ENCODE measurements around the gene SLC24A4. TPM values are rescaled to one million over a fixed set of nuclear protein-coding genes. Genes with fewer than 3 reads are reported as not detected.

Gene SLC24A4
- total RNA-seq, 1 donor from 2014 or later, result not detected

DNA sequence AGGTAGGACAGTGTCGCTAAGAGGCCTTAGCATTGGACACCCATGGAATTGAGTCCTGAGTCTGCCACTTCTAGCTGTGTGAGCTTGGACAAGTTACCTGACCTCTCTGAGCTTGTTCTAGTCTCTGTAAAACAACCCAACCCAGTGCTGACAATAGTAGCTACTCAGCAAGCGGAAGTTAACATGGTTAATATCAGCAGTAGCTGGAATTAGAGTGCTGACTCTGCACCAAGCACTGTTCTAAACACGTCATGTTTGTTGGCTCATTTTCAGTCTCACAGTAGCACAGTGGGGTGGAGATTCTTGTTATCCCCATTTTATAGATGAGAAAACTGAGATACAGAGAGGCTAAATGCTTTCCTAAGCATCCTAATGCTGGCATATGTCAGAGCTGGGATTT lies 143.1 kb downstream of the SLC24A4 start:
- H3K4me3 Mint-ChIP-seq, result no peak overlapping the region
- H3K36me3 Mint-ChIP-seq, result no peaks in the 10 kb centered on the region
- peaks cover 2% of the 10 kb centered on the region for H3K4me1 Mint-ChIP-seq
- no peak overlapping the region for H3K27ac Mint-ChIP-seq
- peaks cover 29% of the 10 kb centered on the region for H3K9me3 Mint-ChIP-seq
- TF ChIP-seq, protein P1, sequence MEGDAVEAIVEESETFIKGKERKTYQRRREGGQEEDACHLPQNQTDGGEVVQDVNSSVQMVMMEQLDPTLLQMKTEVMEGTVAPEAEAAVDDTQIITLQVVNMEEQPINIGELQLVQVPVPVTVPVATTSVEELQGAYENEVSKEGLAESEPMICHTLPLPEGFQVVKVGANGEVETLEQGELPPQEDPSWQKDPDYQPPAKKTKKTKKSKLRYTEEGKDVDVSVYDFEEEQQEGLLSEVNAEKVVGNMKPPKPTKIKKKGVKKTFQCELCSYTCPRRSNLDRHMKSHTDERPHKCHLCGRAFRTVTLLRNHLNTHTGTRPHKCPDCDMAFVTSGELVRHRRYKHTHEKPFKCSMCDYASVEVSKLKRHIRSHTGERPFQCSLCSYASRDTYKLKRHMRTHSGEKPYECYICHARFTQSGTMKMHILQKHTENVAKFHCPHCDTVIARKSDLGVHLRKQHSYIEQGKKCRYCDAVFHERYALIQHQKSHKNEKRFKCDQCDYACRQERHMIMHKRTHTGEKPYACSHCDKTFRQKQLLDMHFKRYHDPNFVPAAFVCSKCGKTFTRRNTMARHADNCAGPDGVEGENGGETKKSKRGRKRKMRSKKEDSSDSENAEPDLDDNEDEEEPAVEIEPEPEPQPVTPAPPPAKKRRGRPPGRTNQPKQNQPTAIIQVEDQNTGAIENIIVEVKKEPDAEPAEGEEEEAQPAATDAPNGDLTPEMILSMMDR (IDR thresholded peaks at IDR 0.05; ENCODE audit: unreplicated experiment), result no peak
- no peak for DNase-seq (ENCODE audit: low spot score in 2 of 2, unreplicated experiment in 2 of 2)
- no peaks in the 10 kb centered on the region for H3K27me3 Mint-ChIP-seq (ENCODE audit: low read depth)

DNA sequence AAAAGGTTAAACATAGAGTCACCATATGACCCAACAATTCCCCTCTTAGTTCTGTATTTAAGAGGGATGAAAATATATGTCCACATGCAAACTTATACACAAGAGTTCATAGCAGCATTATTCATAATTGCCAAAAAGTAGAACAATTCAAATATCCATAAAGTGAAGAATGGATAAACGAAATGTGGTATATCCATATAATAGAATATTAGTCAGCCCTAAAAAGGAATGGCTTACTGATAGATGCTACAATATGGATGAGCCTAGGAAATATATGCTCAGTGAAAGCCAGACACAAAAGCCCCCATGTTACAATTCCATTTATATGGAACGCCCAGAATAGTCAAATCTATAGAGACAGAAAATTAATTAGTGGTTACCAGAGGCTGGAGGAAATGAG lies 146.6 kb downstream of the SLC24A4 start:
- Mint-ChIP-seq H3K4me3 (no peak overlapping the region), H3K4me1 (peaks cover 8% of the 10 kb centered on the region), H3K27ac (no peak overlapping the region), H3K27me3 (ENCODE audit: low read depth) (no peaks in the 10 kb centered on the region), H3K36me3 (no peaks in the 10 kb centered on the region), H3K9me3 (peaks cover 29% of the 10 kb centered on the region)
- DNase-seq (ENCODE audit: low spot score in 2 of 2, unreplicated experiment in 2 of 2), result no peak
- TF ChIP-seq, protein P1 (IDR thresholded peaks at IDR 0.05; ENCODE audit: unreplicated experiment), result no peak

DNA sequence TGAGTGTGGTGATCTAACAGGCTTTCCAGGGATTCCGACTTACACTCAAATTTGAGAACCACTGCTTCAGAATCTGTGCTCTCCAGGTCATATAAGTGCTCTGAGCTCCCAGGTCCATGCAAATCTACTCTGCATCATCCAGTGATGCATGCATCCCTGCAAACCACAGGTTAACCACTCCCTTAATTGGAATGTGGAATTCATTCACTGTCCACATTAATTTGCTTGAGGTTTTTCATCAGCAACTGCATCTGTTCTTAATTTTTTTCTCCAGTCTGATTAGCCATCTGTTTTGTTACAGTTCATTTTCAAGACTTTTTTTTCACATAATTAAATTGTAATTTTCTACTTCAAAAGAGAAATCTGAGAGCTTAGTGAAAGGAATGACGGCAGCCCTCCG lies 147.2 kb downstream of the SLC24A4 start:
- Mint-ChIP-seq H3K36me3 (no peaks in the 10 kb centered on the region), H3K4me3 (no peak overlapping the region)
- peak in 1 of 2 experiments; percentile 11 for DNase-seq (ENCODE audit: low spot score in 2 of 2, unreplicated experiment in 2 of 2)

DNA sequence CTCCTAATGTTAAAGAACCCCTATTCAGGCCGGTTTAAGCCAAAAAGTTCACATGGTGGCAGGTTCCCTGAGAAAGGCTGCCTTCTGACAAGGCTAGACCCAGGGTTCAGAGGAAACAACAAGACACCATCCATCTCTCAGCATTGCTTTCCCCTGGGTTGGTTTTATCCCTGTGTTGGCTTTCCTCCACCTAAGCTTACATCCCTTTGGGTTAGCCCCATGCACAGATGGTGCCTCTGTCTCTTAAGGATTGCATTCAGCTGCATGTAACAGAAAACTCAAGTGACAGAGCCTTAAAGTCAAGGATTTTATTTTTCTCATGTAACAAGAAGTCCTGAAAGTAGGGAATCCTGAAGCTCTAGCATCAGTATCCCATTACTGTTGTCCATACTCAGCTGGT lies 147.8 kb downstream of the SLC24A4 start:
- no peak for DNase-seq (ENCODE audit: low spot score in 2 of 2, unreplicated experiment in 2 of 2)
- H3K36me3 Mint-ChIP-seq, result no peaks in the 10 kb centered on the region
- peaks cover 8% of the 10 kb centered on the region for H3K4me1 Mint-ChIP-seq
- H3K27me3 Mint-ChIP-seq (ENCODE audit: low read depth), result no peaks in the 10 kb centered on the region
- TF ChIP-seq, protein P1 (IDR thresholded peaks at IDR 0.05; ENCODE audit: unreplicated experiment), result no peak
- H3K27ac Mint-ChIP-seq, result no peak overlapping the region
- H3K4me3 Mint-ChIP-seq, result no peak overlapping the region
- peaks cover 29% of the 10 kb centered on the region for H3K9me3 Mint-ChIP-seq

More for the DNA sequence above, 147.2 kb downstream of the SLC24A4 start:
- no peak overlapping the region for H3K27ac Mint-ChIP-seq
- H3K27me3 Mint-ChIP-seq (ENCODE audit: low read depth), result no peaks in the 10 kb centered on the region
- TF ChIP-seq, protein P1 (IDR thresholded peaks at IDR 0.05; ENCODE audit: unreplicated experiment), result no peak
- peaks cover 29% of the 10 kb centered on the region for H3K9me3 Mint-ChIP-seq
- H3K4me1 Mint-ChIP-seq, result peaks cover 8% of the 10 kb centered on the region

DNA sequence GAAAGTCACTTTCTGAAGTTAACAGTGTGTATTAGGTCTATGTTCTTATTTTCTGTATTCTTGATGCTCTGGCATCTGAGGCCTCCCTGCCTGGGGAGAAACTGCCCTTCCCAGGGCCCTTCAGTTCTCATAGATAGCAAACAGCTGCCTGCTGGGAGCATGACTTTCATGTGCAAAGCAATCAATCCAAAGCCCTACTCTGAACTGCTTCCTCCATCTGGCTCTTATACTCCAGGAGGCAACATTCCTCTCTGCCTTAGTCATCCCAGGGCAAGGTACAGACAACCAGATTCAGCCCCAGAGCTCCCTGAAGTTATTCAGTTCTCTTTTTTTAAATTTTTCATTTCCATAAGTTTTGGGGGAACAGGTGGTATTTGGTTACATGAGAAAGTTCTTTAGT lies 149.0 kb downstream of the SLC24A4 start:
- H3K36me3 Mint-ChIP-seq, result no peaks in the 10 kb centered on the region
- no peak overlapping the region for H3K4me3 Mint-ChIP-seq
- H3K27me3 Mint-ChIP-seq (ENCODE audit: low read depth), result no peaks in the 10 kb centered on the region
- H3K4me1 Mint-ChIP-seq, result peaks cover 8% of the 10 kb centered on the region
- TF ChIP-seq, protein P1 (IDR thresholded peaks at IDR 0.05; ENCODE audit: unreplicated experiment), result no peak
- H3K9me3 Mint-ChIP-seq, result peaks cover 28% of the 10 kb centered on the region
- peak overlapping the region; percentile 39 for H3K27ac Mint-ChIP-seq
- peak in 1 of 2 experiments; percentile 36 for DNase-seq (ENCODE audit: low spot score in 2 of 2, unreplicated experiment in 2 of 2)

DNA sequence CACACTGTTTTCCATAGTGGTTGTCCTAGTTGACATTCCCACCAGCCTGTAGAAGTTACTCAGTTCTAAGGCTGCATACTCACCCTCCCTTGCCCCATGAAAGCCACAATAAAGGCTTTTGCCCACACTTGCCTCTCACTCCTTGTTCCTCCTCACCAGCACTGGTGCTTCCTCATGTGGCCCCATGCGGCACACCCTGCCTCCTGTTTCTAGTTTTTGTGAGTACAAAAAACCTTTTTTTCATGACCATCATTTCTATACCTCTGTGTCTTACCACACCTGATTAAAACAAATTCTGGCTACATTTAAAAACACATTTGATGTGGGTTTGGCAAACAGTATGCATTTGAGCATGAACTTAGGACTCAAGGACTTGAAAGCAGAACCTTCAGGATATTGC lies 149.9 kb downstream of the SLC24A4 start:
- H3K9me3 Mint-ChIP-seq, result peaks cover 20% of the 10 kb centered on the region
- no peak overlapping the region for H3K27ac Mint-ChIP-seq
- no peaks in the 10 kb centered on the region for H3K36me3 Mint-ChIP-seq
- no peaks in the 10 kb centered on the region for H3K27me3 Mint-ChIP-seq (ENCODE audit: low read depth)
- no peak overlapping the region for H3K4me3 Mint-ChIP-seq
- no peak for DNase-seq (ENCODE audit: low spot score in 2 of 2, unreplicated experiment in 2 of 2)
- H3K4me1 Mint-ChIP-seq, result peaks cover 8% of the 10 kb centered on the region
- TF ChIP-seq, protein P1 (IDR thresholded peaks at IDR 0.05; ENCODE audit: unreplicated experiment), result no peak
